ENCODE measurements around the gene IPCEF1. TPM values are rescaled to one million over a fixed set of nuclear protein-coding genes. Genes with fewer than 3 reads are reported as not detected.
"Not testable (repeated sequence)": the region's sequence is repeated elsewhere in the genome, so short reads cannot be mapped to it uniquely, and the experiment has no call there.

The IPCEF1 gene
- total RNA-seq, 1 donor from 2014 or later = not detected

GRCh38 chr6:154243793-154244750 is 112.5 kb downstream of the IPCEF1 start:
- Mint-ChIP-seq H3K36me3 (ENCODE audit: low read depth) (no peaks in the 10 kb centered on the region), H3K9me3 (ENCODE audit: low read depth) (no peaks in the 10 kb centered on the region), H3K27me3 (ENCODE audit: low read depth) (peaks cover 2% of the 10 kb centered on the region), H3K4me1 (ENCODE audit: low read depth) (peaks cover 10% of the 10 kb centered on the region), H3K4me3 (ENCODE audit: unreplicated experiment) (no peak overlapping the region), H3K27ac (ENCODE audit: unreplicated experiment) (no peak overlapping the region)
- DNase-seq (ENCODE audit: low spot score) = no peak
- no peak for TF ChIP-seq CTCF (IDR thresholded peaks at IDR 0.05)

- H3K27ac Mint-ChIP-seq (ENCODE audit: unreplicated experiment) = no peak overlapping the region
- peaks cover 2% of the 10 kb centered on the region for H3K27me3 Mint-ChIP-seq (ENCODE audit: low read depth)
- peaks cover 10% of the 10 kb centered on the region for H3K4me1 Mint-ChIP-seq (ENCODE audit: low read depth)
- H3K9me3 Mint-ChIP-seq (ENCODE audit: low read depth) = no peaks in the 10 kb centered on the region
- H3K36me3 Mint-ChIP-seq (ENCODE audit: low read depth) = no peaks in the 10 kb centered on the region
- no peak for TF ChIP-seq CTCF (IDR thresholded peaks at IDR 0.05)
- H3K4me3 Mint-ChIP-seq (ENCODE audit: unreplicated experiment) = no peak overlapping the region
- DNase-seq (ENCODE audit: low spot score) = no peak
Observed at GRCh38 chr6:154242617-154243357, 113.8 kb downstream of the IPCEF1 start.

- TF ChIP-seq CTCF (IDR thresholded peaks at IDR 0.05) = no peak
- no peaks in the 10 kb centered on the region for H3K36me3 Mint-ChIP-seq (ENCODE audit: low read depth)
- H3K4me3 Mint-ChIP-seq (ENCODE audit: unreplicated experiment) = no peak overlapping the region
- peaks cover 11% of the 10 kb centered on the region for H3K4me1 Mint-ChIP-seq (ENCODE audit: low read depth)
- H3K9me3 Mint-ChIP-seq (ENCODE audit: low read depth) = no peaks in the 10 kb centered on the region
- peak overlapping the region; percentile 43 for H3K27ac Mint-ChIP-seq (ENCODE audit: unreplicated experiment)
- no peak for DNase-seq (ENCODE audit: low spot score)
- no peaks in the 10 kb centered on the region for H3K27me3 Mint-ChIP-seq (ENCODE audit: low read depth)
Observed at GRCh38 chr6:154241581-154241980, 115.0 kb downstream of the IPCEF1 start.

GRCh38 chr6:154241061-154241460 is 115.5 kb downstream of the IPCEF1 start:
- H3K27ac Mint-ChIP-seq (ENCODE audit: unreplicated experiment); H3K4me3 Mint-ChIP-seq (ENCODE audit: unreplicated experiment); DNase-seq (ENCODE audit: low spot score); H3K27me3 Mint-ChIP-seq (ENCODE audit: low read depth); H3K9me3 Mint-ChIP-seq (ENCODE audit: low read depth); H3K36me3 Mint-ChIP-seq (ENCODE audit: low read depth): not testable (repeated sequence)
- peaks cover 13% of the 10 kb centered on the region for H3K4me1 Mint-ChIP-seq (ENCODE audit: low read depth)

- H3K9me3 Mint-ChIP-seq (ENCODE audit: low read depth) = no peaks in the 10 kb centered on the region
Observed at GRCh38 chr6:154239392-154239791, 117.2 kb downstream of the IPCEF1 start.

More at GRCh38 chr6:154239392-154239791, 117.2 kb downstream of the IPCEF1 start:
- H3K27me3 Mint-ChIP-seq (ENCODE audit: low read depth) = no peaks in the 10 kb centered on the region
- no peaks in the 10 kb centered on the region for H3K36me3 Mint-ChIP-seq (ENCODE audit: low read depth)
- TF ChIP-seq CTCF (IDR thresholded peaks at IDR 0.05) = no peak
- H3K4me3 Mint-ChIP-seq (ENCODE audit: unreplicated experiment) = no peak overlapping the region
- H3K4me1 Mint-ChIP-seq (ENCODE audit: low read depth) = peaks cover 13% of the 10 kb centered on the region
- no peak for DNase-seq (ENCODE audit: low spot score)
- H3K27ac Mint-ChIP-seq (ENCODE audit: unreplicated experiment) = no peak overlapping the region
